MM.1S (cell line): Measurements from ENCODE around the gene CERS3.

Experiments
- DNase-seq: peaks from one replicate; pipeline ENCODE4 v3.0.0-alpha.2; 2015
- H2AFZ ChIP-seq: fragments of 300-600 bp; sonication (generic); 2 replicates; pipeline ENCODE4 v1.6.0; 2016; ENCODE audit warnings: antibody characterized with exemption, low read length
- H3F3A ChIP-seq: fragments of 300-600 bp; sonication (generic); 2 replicates; pipeline ENCODE4 v1.6.1; 2016; ENCODE audit warnings: mild to moderate bottlenecking, antibody characterized with exemption, low read length, moderate library complexity, mixed read lengths; ENCODE audit not compliant: insufficient read depth
- H3K27ac ChIP-seq: fragments of 300-600 bp; sonication (generic); 2 replicates; pipeline ENCODE4 v1.5.1; 2016; ENCODE audit warnings: mild to moderate bottlenecking, low read length
- H3K27me3 ChIP-seq: fragments of 300-600 bp; sonication (generic); replicated peaks from 2 replicates; pipeline ENCODE4 v1.6.0; 2016; ENCODE audit warnings: low read length; ENCODE audit not compliant: insufficient read depth
- H3K36me3 ChIP-seq: fragments of 300-600 bp; sonication (generic); replicated peaks from 2 replicates; pipeline ENCODE4 v1.6.1; 2016; ENCODE audit warnings: mild to moderate bottlenecking, low read length, mixed read lengths; ENCODE audit not compliant: insufficient read depth
- H3K4me1 ChIP-seq: fragments of 300-600 bp; sonication (generic); 2 replicates; pipeline ENCODE4 v1.6.1; 2016; ENCODE audit warnings: low read length, mixed read lengths
- H3K4me2 ChIP-seq: fragments of 300-600 bp; sonication (generic); 2 replicates; pipeline ENCODE4 v1.6.0; 2016; ENCODE audit warnings: low read depth, low read length
- H3K4me3 ChIP-seq: fragments of 300-600 bp; sonication (generic); 2 replicates; pipeline ENCODE4 v1.5.1; 2016; ENCODE audit warnings: low read length, mixed read lengths
- H3K79me2 ChIP-seq: fragments of 300-600 bp; sonication (generic); 2 replicates; pipeline ENCODE4 v1.6.1; 2016; ENCODE audit warnings: mixed run types, low read length, mixed read lengths
- H3K9ac ChIP-seq: fragments of 300-600 bp; sonication (generic); 2 replicates; pipeline ENCODE4 v1.6.1; 2016; ENCODE audit warnings: low read length, mixed read lengths
- H3K9me2 ChIP-seq: fragments of 300-600 bp; sonication (generic); replicated peaks from 2 replicates; pipeline ENCODE4 v1.6.1; 2016; ENCODE audit warnings: mild to moderate bottlenecking, low read length, mixed read lengths; ENCODE audit not compliant: insufficient read depth
- H3K9me3 ChIP-seq: fragments of 300-600 bp; sonication (generic); replicated peaks from 2 replicates; pipeline ENCODE4 v1.6.1; 2016; ENCODE audit warnings: mild to moderate bottlenecking, low read length, mixed read lengths; ENCODE audit not compliant: insufficient read depth
- H4K20me1 ChIP-seq: fragments of 300-600 bp; sonication (generic); 2 replicates; pipeline ENCODE4 v1.6.1; 2016; ENCODE audit warnings: mild to moderate bottlenecking, low read length, moderate library complexity, mixed read lengths; ENCODE audit not compliant: insufficient read depth
- EZH2 ChIP-seq: fragments of 300-600 bp; sonication (generic); optimal IDR thresholded peaks from 2 replicates; pipeline ENCODE3; 2017; ENCODE audit warnings: low read depth, mild to moderate bottlenecking, antibody characterized with exemption, low read length, mixed read lengths
- EZH2phosphoT487 ChIP-seq: fragments of 300-600 bp; sonication (generic); IDR thresholded peaks from 2 replicates; pipeline ENCODE4 v1.6.1; 2018; ENCODE audit warnings: antibody characterized with exemption, low read length
- TF ChIP-seq, protein P1 (sequence below): fragments of 300-600 bp; sonication (generic); IDR thresholded peaks from 2 replicates; pipeline ENCODE4 v1.5.1; 2016; ENCODE audit warnings: antibody characterized with exemption, low read length, mixed read lengths

Gene CERS3

DNA sequence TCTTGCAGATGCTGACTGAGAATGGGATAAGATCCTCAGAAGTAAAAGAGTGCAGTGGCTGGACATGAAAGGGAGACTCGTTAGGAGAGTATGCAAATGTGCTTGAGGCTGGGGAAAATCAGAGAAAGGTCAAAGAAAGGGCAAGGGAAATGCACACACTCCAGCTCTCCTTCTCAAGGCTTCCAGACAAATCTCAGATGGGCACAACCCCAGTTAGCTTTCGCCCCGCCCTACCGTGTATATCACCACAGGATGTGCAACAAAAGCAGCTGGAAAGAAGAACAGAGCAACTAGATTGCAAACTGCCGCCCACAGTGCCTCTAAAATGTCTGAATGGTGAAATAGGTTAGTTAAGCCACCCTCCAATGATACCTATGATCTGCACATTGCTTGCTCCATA lies 63.9 kb downstream of the CERS3 start:
- Histone ChIP-seq H3K79me2 (no peaks in the 10 kb centered on the region), H3K9me3 (no peaks in the 10 kb centered on the region), H3K9ac (no peak overlapping the region), H3K4me3 (no peak overlapping the region), H3K27me3 (no peaks in the 10 kb centered on the region), H3K9me2 (no peaks in the 10 kb centered on the region), H3F3A (no peaks in the 10 kb centered on the region), H2AFZ (no peak overlapping the region), H4K20me1 (no peaks in the 10 kb centered on the region), H3K4me1 (no peaks in the 10 kb centered on the region), H3K4me2 (no peak overlapping the region), H3K27ac (no peak overlapping the region), H3K36me3 (no peaks in the 10 kb centered on the region)
- TF ChIP-seq EZH2phosphoT487, result no peak
- no peak for DNase-seq

DNA sequence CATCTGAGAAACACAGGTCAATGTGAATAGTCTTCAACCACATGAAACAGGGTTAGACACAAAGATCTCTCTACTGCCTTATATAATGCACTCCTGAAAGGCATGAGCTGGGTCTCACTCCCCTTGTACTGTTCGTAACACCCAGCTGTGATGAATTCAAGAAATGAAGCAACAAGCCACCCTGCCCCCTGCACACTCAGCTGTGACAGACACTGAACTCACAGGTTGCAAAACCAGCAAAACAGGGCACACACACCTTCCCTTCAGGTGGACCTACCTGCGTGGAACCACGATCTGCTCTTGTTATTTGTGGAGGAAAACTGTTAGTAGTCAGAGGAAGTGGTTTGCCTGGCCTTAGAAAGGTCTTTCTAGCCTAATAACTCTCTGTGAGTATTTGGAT lies 64.5 kb downstream of the CERS3 start:
- Histone ChIP-seq H3K9me3 (no peaks in the 10 kb centered on the region), H3K9me2 (no peaks in the 10 kb centered on the region), H3K27ac (no peak overlapping the region), H3K4me1 (no peaks in the 10 kb centered on the region), H3K9ac (no peak overlapping the region), H3K4me2 (no peak overlapping the region), H3F3A (no peaks in the 10 kb centered on the region), H3K27me3 (no peaks in the 10 kb centered on the region), H2AFZ (no peak overlapping the region), H3K4me3 (no peak overlapping the region), H4K20me1 (no peaks in the 10 kb centered on the region), H3K79me2 (no peaks in the 10 kb centered on the region), H3K36me3 (no peaks in the 10 kb centered on the region)
- DNase-seq, result no peak
- TF ChIP-seq, protein P1, sequence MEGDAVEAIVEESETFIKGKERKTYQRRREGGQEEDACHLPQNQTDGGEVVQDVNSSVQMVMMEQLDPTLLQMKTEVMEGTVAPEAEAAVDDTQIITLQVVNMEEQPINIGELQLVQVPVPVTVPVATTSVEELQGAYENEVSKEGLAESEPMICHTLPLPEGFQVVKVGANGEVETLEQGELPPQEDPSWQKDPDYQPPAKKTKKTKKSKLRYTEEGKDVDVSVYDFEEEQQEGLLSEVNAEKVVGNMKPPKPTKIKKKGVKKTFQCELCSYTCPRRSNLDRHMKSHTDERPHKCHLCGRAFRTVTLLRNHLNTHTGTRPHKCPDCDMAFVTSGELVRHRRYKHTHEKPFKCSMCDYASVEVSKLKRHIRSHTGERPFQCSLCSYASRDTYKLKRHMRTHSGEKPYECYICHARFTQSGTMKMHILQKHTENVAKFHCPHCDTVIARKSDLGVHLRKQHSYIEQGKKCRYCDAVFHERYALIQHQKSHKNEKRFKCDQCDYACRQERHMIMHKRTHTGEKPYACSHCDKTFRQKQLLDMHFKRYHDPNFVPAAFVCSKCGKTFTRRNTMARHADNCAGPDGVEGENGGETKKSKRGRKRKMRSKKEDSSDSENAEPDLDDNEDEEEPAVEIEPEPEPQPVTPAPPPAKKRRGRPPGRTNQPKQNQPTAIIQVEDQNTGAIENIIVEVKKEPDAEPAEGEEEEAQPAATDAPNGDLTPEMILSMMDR, result no peak
- TF ChIP-seq EZH2phosphoT487 (no peak), EZH2 (no peak)

DNA sequence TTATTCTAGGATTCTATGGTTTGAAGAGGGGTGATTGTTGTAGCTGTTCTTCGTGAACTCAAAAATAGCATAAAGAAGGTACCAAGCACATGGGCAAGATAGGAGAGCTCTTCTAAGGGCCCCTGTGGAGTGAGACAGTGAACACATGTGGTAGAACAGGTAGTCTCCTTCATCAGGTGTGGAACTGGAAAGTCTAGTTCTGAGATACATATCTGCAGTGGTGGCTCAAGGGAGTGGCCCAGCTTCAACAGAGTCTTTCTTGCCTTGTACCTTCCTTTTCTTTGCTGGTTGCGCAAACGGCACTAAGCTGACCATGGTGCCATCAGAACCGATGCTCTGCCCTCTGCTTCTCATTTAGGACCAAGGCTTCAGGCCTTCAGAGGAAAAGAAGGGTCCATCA lies 65.2 kb downstream of the CERS3 start:
- Histone ChIP-seq H3K4me3 (no peak overlapping the region), H3K36me3 (no peaks in the 10 kb centered on the region), H3K9ac (no peak overlapping the region), H3K9me3 (no peaks in the 10 kb centered on the region), H3K4me2 (no peak overlapping the region), H3F3A (no peaks in the 10 kb centered on the region), H4K20me1 (no peaks in the 10 kb centered on the region), H2AFZ (no peak overlapping the region), H3K79me2 (no peaks in the 10 kb centered on the region), H3K4me1 (no peaks in the 10 kb centered on the region), H3K27me3 (no peaks in the 10 kb centered on the region), H3K9me2 (no peaks in the 10 kb centered on the region), H3K27ac (no peak overlapping the region)
- no peak for DNase-seq
- TF ChIP-seq EZH2phosphoT487 (no peak), EZH2 (no peak)
- TF ChIP-seq, protein P1, result no peak

DNA sequence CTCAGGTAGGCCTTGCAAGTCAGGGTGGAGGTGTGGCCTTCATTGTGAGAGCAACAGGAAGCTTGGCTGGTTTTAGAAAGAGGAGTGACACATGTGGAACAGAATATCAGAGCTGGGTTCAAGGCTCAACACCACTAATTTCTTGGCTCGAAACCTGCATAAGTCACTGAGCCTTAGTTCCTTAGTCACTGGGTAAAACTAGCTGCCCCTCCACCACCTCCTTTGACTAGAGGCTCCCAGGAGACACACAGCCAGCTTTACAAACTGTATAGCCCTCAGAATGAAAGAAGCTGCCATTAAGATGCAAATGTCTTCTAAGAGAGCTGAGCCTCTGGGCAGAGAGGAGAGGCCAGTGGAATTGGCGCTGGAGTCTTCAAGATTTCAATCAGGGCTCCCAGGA lies 67.7 kb downstream of the CERS3 start:
- Histone ChIP-seq H3K27me3 (no peaks in the 10 kb centered on the region), H3F3A (no peaks in the 10 kb centered on the region), H3K79me2 (no peaks in the 10 kb centered on the region), H3K4me2 (no peak overlapping the region), H3K4me3 (no peak overlapping the region), H3K9me2 (no peaks in the 10 kb centered on the region), H3K27ac (no peak overlapping the region), H4K20me1 (no peaks in the 10 kb centered on the region), H3K9me3 (no peaks in the 10 kb centered on the region), H3K36me3 (no peaks in the 10 kb centered on the region), H3K4me1 (no peaks in the 10 kb centered on the region), H3K9ac (no peak overlapping the region), H2AFZ (no peak overlapping the region)
- no peak for TF ChIP-seq EZH2phosphoT487
- no peak for TF ChIP-seq EZH2
- TF ChIP-seq, protein P1, result no peak
- DNase-seq, result no peak
